Heart right ventricle (tissue), 16 donors: Measurements from ENCODE around the gene TADA2A. TPM values are rescaled to one million over a fixed set of nuclear protein-coding genes. Genes with fewer than 3 reads are reported as not detected.
A peak's percentile ranks its signal among the peaks of the same experiment; 100 is the strongest.
"Not testable (repeated sequence)": the region's sequence is repeated elsewhere in the genome, so short reads cannot be mapped to it uniquely, and the experiment has no call there.

Experiments used
- ATAC-seq, 8 donors: fragments of 200-7000 bp; cut with Tn5 transposase; one replicate each; pipeline ENCODE4 v1.9.1; 2020; ENCODE audit warnings: mild to moderate bottlenecking in 8 of 8, moderate library complexity in 8 of 8, moderate number of reproducible peaks in 1 of 8
- DNase-seq, 2 donors: peaks; one replicate each; pipeline ENCODE4 v3.0.0-alpha.2; 2020
- H3K27ac ChIP-seq, 10 donors: fragments of 200-600 bp; sonication (generic) in 2 of 10; one replicate each; pipeline versions ENCODE4 v1.5.0 to v1.8.0; 2020 to 2022; ENCODE audit warnings: mild to moderate bottlenecking in 3 of 10
- H3K27me3 ChIP-seq, 7 donors: fragments of 200-600 bp; one replicate each; pipeline ENCODE4 v1.8.0; 2021 to 2022; ENCODE audit warnings: mild to moderate bottlenecking in 2 of 7
- H3K36me3 ChIP-seq, 9 donors: fragments of 200-600 bp; sonication (generic) in 1 of 9; one replicate each; pipeline versions ENCODE4 v1.5.0 to v1.8.0; 2020 to 2022; ENCODE audit warnings: mild to moderate bottlenecking in 2 of 9
- H3K4me1 ChIP-seq, 9 donors: fragments of 200-600 bp; sonication (generic) in 1 of 9; one replicate each; pipeline versions ENCODE4 v1.5.0 to v1.8.0; 2020 to 2022; ENCODE audit warnings: mild to moderate bottlenecking in 4 of 9
- H3K4me3 ChIP-seq, 10 donors: fragments of 200-600 bp; sonication (generic) in 2 of 10; one replicate each; pipeline versions ENCODE4 v1.5.0 to v1.8.0; 2020 to 2022; ENCODE audit warnings: mild to moderate bottlenecking in 7 of 10, moderate library complexity in 2 of 10
- H3K9me3 ChIP-seq, 11 donors: fragments of 200-600 bp in 10 of 11; sonication (generic) in 2 of 11; one replicate each; pipeline versions ENCODE4 v1.5.0 to v1.8.0; 2013 to 2022; ENCODE audit warnings: mild to moderate bottlenecking in 2 of 11, control low read depth in 1 of 11, moderate library complexity in 1 of 11
- CTCF ChIP-seq, 9 donors: fragments of 200-600 bp; sonication (generic) in 2 of 9; IDR thresholded peaks; one replicate each; pipeline versions ENCODE4 v1.5.0 to v1.8.0; 2021 to 2022; ENCODE audit warnings: antibody characterized with exemption in 9 of 9, mild to moderate bottlenecking in 5 of 9, moderate library complexity in 1 of 9
- WGBS, 2 donors: extraction: QIAGEN DNeasy Blood & Tissue Kit; methylation state at CpG; one replicate each; pipeline ENCODE4 v1.1.7; 2013; ENCODE audit warnings: inconsistent platforms in 1 of 2; 5-methylcytosine and 5-hydroxymethylcytosine counted together
- intact Hi-C, 10 donors: fragments of 100-400 bp; cut with DNase I; formaldehyde crosslinking; loops; one replicate each; pipeline versions ENCODE4 v1.11.1 to v1.14.2; 2022
- polyA plus RNA-seq, 2 donors: library from polyadenylated mRNA; stranded (reverse); fragments of 200-250 nt; gene quantifications; one replicate each; pipeline ENCODE4 v1.2.3, GENCODE V29; 2013
- total RNA-seq, 10 donors: library from RNA; stranded (reverse); fragmentation: NEBNext Ultra II Directional in 3 of 10; extraction: Animal tissue kit (Norgen Biotek cat#: 25700) in 3 of 10; gene quantifications; one replicate each; pipeline versions ENCODE4 v1.2.1 to v1.2.4, GENCODE V29; 2021 to 2023
- donor health status: Arrhythmogenic right ventricular cardiomyopathy.
- donor health status: ischemic (EF 13 %, LVEDD 7.1; RV severe dilation, severe dysfunction).
- donor health status: healthy with polysubstance abuse.
- donor health status: DM: no; HTN: yes; CAD: no.
- donor health status: DM: no; HTN: no; CAD: no.
- donor health status: ischemic (EF 25% LVEDD 6.9; RV normal size, moderate dysfunction).
- donor health status: ischemic (EF 25% LVEDD 5.7; RV mildly dilated, moderate dysfunction).
- donor health status: healthy.
- donor health status: DM: yes; HTN: yes; CAD: no.
- donor health status: Ischemic cardiomyopathy.
- donor health status: ischemic (EF 35%, LVEDD 5.7; RV mildly dilated, moderate dysfunction).
- donor health status: nonischemic (EF 11% LVEDD 7.7; RV severe dilation, severe dysfunction).
- donor health status: DM: yes; HTN: yes; CAD: no.
- donor health status: PGD.
- donor health status: ischemic (EF 29% LVEDD 5.4; RV normal size, mild dysfunction).
- donor health status: nonischemic (EF 23%, LVEDD 6.1; RV moderate dilation, normal function).

Gene TADA2A
- total and polyA plus RNA-seq, 12 donors: 6.7 to 18.4 (median 13.1) TPM

- no peaks in the 10 kb centered on the region for H3K27me3 ChIP-seq
Measured at GRCh38 chr17:37432671-37433070, 26.0 kb downstream of the TADA2A start.

GRCh38 chr17:37438141-37438540, 31.5 kb downstream of the TADA2A start:
- ATAC-seq (no peak), DNase-seq (no peak)
- H3K27me3 ChIP-seq: no peaks in the 10 kb centered on the region
- intact Hi-C loops: no loop called here
- TF ChIP-seq CTCF (IDR thresholded peaks at IDR 0.05): peak in 3 of 9 donors; percentile 7 to 14 (median 12)
- no peaks in the 10 kb centered on the region for H3K4me1 ChIP-seq
- no peak overlapping the region for H3K4me3 ChIP-seq
- H3K27ac ChIP-seq: no peak overlapping the region
- H3K9me3 ChIP-seq: no peaks in the 10 kb centered on the region
- peaks cover 0 to 93% (median 47%) of the 10 kb centered on the region in 9 donors for H3K36me3 ChIP-seq
- WGBS, 2 donors: 82 to 83% methylated on average over 4 of the region's 4 CpGs

More at GRCh38 chr17:37432671-37433070, 26.0 kb downstream of the TADA2A start:
- TF ChIP-seq CTCF (IDR thresholded peaks at IDR 0.05): no peak
- WGBS, 2 donors: 97 to 98% methylated on average over 2 of the region's 2 CpGs
- Histone ChIP-seq H3K4me3 (no peak overlapping the region), H3K36me3 (peaks cover 0 to 93% (median 3%) of the 10 kb centered on the region in 9 donors), H3K9me3 (no peaks in the 10 kb centered on the region), H3K27ac (no peak overlapping the region), H3K4me1 (peaks cover 0 to 4% (median 0%) of the 10 kb centered on the region in 9 donors)
- DNase-seq (no peak), ATAC-seq (no peak)
- intact Hi-C loops: no loop called here

- 95 to 99% methylated on average over 2 of the region's 2 CpGs for WGBS, 2 donors
- intact Hi-C loops: no loop called here
- DNase-seq: no peak
Measured at GRCh38 chr17:37440424-37440823, 33.7 kb downstream of the TADA2A start.

GRCh38 chr17:37441369-37442014, 34.8 kb downstream of the TADA2A start:
- 95 to 96% methylated on average over 12 of the region's 12 CpGs for WGBS, 2 donors
- H3K9me3 ChIP-seq, ATAC-seq, intact Hi-C loops, DNase-seq, H3K4me3 ChIP-seq, H3K27ac ChIP-seq, H3K4me1 ChIP-seq, H3K27me3 ChIP-seq: not testable (repeated sequence)
- peaks cover 0 to 99% (median 59%) of the 10 kb centered on the region in 9 donors for H3K36me3 ChIP-seq

More at GRCh38 chr17:37440424-37440823, 33.7 kb downstream of the TADA2A start:
- Histone ChIP-seq H3K4me1 (no peaks in the 10 kb centered on the region), H3K4me3 (no peak overlapping the region), H3K36me3 (peaks cover 0 to 97% (median 59%) of the 10 kb centered on the region in 9 donors), H3K27ac (no peak overlapping the region), H3K27me3 (no peaks in the 10 kb centered on the region), H3K9me3 (no peaks in the 10 kb centered on the region)
- no peak for TF ChIP-seq CTCF (IDR thresholded peaks at IDR 0.05)
- ATAC-seq: no peak

- peaks cover 0 to 100% (median 44%) of the 10 kb centered on the region in 9 donors for H3K36me3 ChIP-seq
- TF ChIP-seq CTCF (IDR thresholded peaks at IDR 0.05): no peak
- intact Hi-C loops: no loop called here
- WGBS, 2 donors: 90 to 92% methylated on average over 4 of the region's 4 CpGs
- H3K9me3 ChIP-seq: no peaks in the 10 kb centered on the region
- DNase-seq (no peak), ATAC-seq (no peak)
- H3K4me1 ChIP-seq: peaks cover 0 to 8% (median 0%) of the 10 kb centered on the region in 9 donors
- no peak overlapping the region for H3K4me3 ChIP-seq
- no peaks in the 10 kb centered on the region for H3K27me3 ChIP-seq
- no peak overlapping the region for H3K27ac ChIP-seq
Measured at GRCh38 chr17:37446027-37446426, 39.3 kb downstream of the TADA2A start.
